Adrenal gland (tissue), 12 donors: ENCODE data around the gene MVB12B. TPM values are rescaled to one million over a fixed set of nuclear protein-coding genes. Genes with fewer than 3 reads are reported as not detected.

Source experiments
- DNase-seq, 7 donors: peaks; one replicate each; pipeline ENCODE4 v3.0.0-alpha.2; 2019 to 2020
- H3K27ac ChIP-seq, 5 donors: fragments of 200-600 bp; sonication (generic) in 4 of 5; 1 replicate in 3 of 5; 2 replicates in 2 of 5; pipeline versions ENCODE4 v1.5.1 to v1.8.0; 2016 to 2020; ENCODE audit warnings: mild to moderate bottlenecking in 1 of 5
- H3K27me3 ChIP-seq: fragments of 200-600 bp; 2 replicates; pipeline ENCODE4 v1.8.0; 2021
- H3K36me3 ChIP-seq, 2 donors: fragments of 200-600 bp; replicated peaks in 1 of 2; 1 replicate in 1 of 2; 2 replicates in 1 of 2; pipeline versions ENCODE4 v1.5.1 to v1.8.0; 2018 to 2022
- H3K4me1 ChIP-seq, 2 donors: fragments of 200-600 bp; replicated peaks in 1 of 2; 1 replicate in 1 of 2; 2 replicates in 1 of 2; pipeline versions ENCODE4 v1.5.1 to v1.8.0; 2018 to 2021
- H3K4me3 ChIP-seq, 4 donors: fragments of 200-600 bp; sonication (generic) in 3 of 4; one replicate each; pipeline ENCODE4 v1.5.1; 2016 to 2018
- H3K9me3 ChIP-seq, 3 donors: fragments of 200-600 bp; sonication (generic) in 1 of 3; replicated peaks in 1 of 3; 1 replicate in 2 of 3; 2 replicates in 1 of 3; pipeline versions ENCODE4 v1.5.1 to v1.8.0; 2016 to 2021
- CTCF ChIP-seq, 6 experiments: fragments of 450-650 bp in 4 of 6; fragments of 200-600 bp in 2 of 6; sonication (generic) in 1 of 6; IDR thresholded peaks; 1 replicate in 5 of 6; 2 replicates in 1 of 6; pipeline versions ENCODE4 v1.5.1 to v1.8.0; 2016 to 2021; ENCODE audit warnings: antibody characterized with exemption in 6 of 6, mild to moderate bottlenecking in 2 of 6, moderate library complexity in 1 of 6
- POLR2A ChIP-seq, 2 donors: fragments of 450-650 bp; IDR thresholded peaks; one replicate each; pipeline ENCODE4 v1.6.1; 2017; ENCODE audit warnings: antibody characterized with exemption in 2 of 2, mild to moderate bottlenecking in 2 of 2, moderate library complexity in 1 of 2
- WGBS, 4 donors: extraction: QIAGEN DNeasy Blood & Tissue Kit in 2 of 4; methylation state at CpG; one replicate each; pipeline versions ENCODE4 v1.1.5 to v1.1.7; 2013 to 2017; 5-methylcytosine and 5-hydroxymethylcytosine counted together
- intact Hi-C, 2 donors: fragments of 100-400 bp; cut with DNase I; formaldehyde crosslinking; loops; one replicate each; pipeline versions ENCODE4 v1.14.1 to v1.15.0; 2022 to 2023
- polyA plus RNA-seq, 3 donors: library from polyadenylated mRNA; stranded (reverse); fragments of 200-250 nt in 2 of 3; fragments of 350-450 nt in 1 of 3; fragmentation: Illumina TruSeq in 1 of 3; extraction: RNeasy Lipid Tissue Mini Kit (QIAGEN cat#74804) in 1 of 3; gene quantifications; one replicate each; pipeline ENCODE4 v1.2.3, GENCODE V29; 2013 to 2014
- total RNA-seq, 9 donors: library from RNA; depleted of rRNA in 4 of 9; stranded (reverse); fragments of >200 nt in 4 of 9; fragments of 120-200 nt in 1 of 9; fragmentation: NEBNext Ultra II Directional in 1 of 9; extraction: Animal tissue kit (Norgen Biotek cat#: 25700) in 1 of 9; gene quantifications; one replicate each; pipeline versions ENCODE4 v1.1.0 to v1.2.4, GENCODE V29; 2013 to 2023
- donor health status: healthy with polysubstance abuse.
- donor health status: Bipolar disorder and iron deficiency.
- donor health status: DM: yes; HTN: yes; CAD: no.
- donor health status: DM: no; HTN: no; CAD: no.
- donor health status: DM: no; HTN: no; CAD: no.
- donor health status: DM: yes; HTN: yes; CAD: no.

Gene MVB12B
- total and polyA plus RNA-seq, 12 donors: 3.7 to 20.5 (median 12.8) TPM

- WGBS, 4 donors: 72 to 86% (median 79%) methylated on average over 9 of the region's 9 CpGs
Observed at GRCh38 chr9:126392662-126393371, 66.2 kb downstream of the MVB12B start.

DNA sequence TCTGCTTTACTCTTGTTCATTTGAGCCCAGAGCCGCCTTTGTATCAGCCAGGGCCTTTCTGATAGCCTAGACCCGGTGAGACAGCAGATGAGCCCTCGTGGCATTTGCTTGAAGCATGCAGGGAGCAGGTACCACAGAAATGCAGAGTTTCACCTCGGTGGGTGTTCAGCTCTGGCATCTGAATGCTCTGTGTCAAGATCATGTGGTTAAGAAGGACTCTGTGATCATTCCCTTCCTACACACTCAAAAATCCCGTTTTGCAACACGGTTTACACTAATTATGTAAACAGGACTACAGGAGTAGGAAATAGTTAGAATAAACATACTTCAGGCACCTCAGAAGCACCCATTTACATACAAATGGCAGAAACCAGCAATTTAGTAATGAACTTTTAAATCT is 67.2 kb downstream of the MVB12B start:
- no peak for DNase-seq
- Histone ChIP-seq H3K36me3 (peaks cover 0 to 6% of the 10 kb centered on the region in 2 donors), H3K4me1 (peaks cover 0 to 10% of the 10 kb centered on the region in 2 donors), H3K27me3 (no peaks in the 10 kb centered on the region), H3K9me3 (no peaks in the 10 kb centered on the region), H3K27ac (no peak overlapping the region), H3K4me3 (no peak overlapping the region)
- TF ChIP-seq POLR2A (IDR thresholded peaks at IDR 0.05): no peak
- no peak for TF ChIP-seq CTCF (IDR thresholded peaks at IDR 0.05)
- intact Hi-C loops: no loop called here
- WGBS, 4 donors: 90 to 99% (median 92%) methylated on average over 5 to 6 of the region's 6 CpGs

More at GRCh38 chr9:126392662-126393371, 66.2 kb downstream of the MVB12B start:
- H3K36me3 ChIP-seq: peaks cover 0 to 6% of the 10 kb centered on the region in 2 donors
- TF ChIP-seq CTCF (IDR thresholded peaks at IDR 0.05) (no peak), POLR2A (IDR thresholded peaks at IDR 0.05) (no peak)
- H3K27me3 ChIP-seq: no peaks in the 10 kb centered on the region
- H3K4me1 ChIP-seq: peaks cover 0 to 7% of the 10 kb centered on the region in 2 donors
- H3K4me3 ChIP-seq: no peak overlapping the region
- DNase-seq: peak in 1 of 7 donors; percentile 29
- H3K9me3 ChIP-seq: no peaks in the 10 kb centered on the region
- peak overlapping the region in 1 of 5 donors; percentile 45 for H3K27ac ChIP-seq
- intact Hi-C loops: no loop called here

DNA sequence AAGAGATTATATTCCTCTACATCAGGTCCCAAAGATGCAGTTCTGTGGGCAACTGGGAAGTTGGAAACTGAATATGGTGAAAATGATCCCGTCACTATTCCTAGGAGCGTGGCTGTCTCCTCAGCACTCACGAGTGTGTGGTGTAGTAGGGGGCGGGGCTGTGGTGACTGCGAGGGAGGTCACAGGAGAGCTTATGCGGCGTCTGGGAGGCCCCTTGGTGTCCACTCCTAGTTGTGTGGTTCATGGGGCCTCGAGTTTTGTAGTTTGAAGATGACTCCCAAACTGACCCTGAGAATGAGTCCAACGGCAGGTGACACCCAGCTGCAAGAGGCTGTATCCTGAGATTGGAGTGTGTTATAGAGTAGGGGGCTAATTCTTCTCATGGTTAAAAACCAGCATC is 68.2 kb downstream of the MVB12B start:
- no peak for DNase-seq
- Histone ChIP-seq H3K4me1 (peaks cover 0 to 12% of the 10 kb centered on the region in 2 donors), H3K36me3 (peaks cover 0 to 6% of the 10 kb centered on the region in 2 donors), H3K4me3 (no peak overlapping the region), H3K9me3 (no peaks in the 10 kb centered on the region), H3K27me3 (no peaks in the 10 kb centered on the region), H3K27ac (no peak overlapping the region)
- TF ChIP-seq POLR2A (IDR thresholded peaks at IDR 0.05) (no peak), CTCF (IDR thresholded peaks at IDR 0.05) (no peak)
- intact Hi-C loops: loop anchor here in 1 of 2 donors (5.0 kb wide), 1 partner anchor 93 kb away; no protein-coding TSS in a partner anchor
- 89 to 95% (median 91%) methylated on average over 9 of the region's 9 CpGs for WGBS, 4 donors

DNA sequence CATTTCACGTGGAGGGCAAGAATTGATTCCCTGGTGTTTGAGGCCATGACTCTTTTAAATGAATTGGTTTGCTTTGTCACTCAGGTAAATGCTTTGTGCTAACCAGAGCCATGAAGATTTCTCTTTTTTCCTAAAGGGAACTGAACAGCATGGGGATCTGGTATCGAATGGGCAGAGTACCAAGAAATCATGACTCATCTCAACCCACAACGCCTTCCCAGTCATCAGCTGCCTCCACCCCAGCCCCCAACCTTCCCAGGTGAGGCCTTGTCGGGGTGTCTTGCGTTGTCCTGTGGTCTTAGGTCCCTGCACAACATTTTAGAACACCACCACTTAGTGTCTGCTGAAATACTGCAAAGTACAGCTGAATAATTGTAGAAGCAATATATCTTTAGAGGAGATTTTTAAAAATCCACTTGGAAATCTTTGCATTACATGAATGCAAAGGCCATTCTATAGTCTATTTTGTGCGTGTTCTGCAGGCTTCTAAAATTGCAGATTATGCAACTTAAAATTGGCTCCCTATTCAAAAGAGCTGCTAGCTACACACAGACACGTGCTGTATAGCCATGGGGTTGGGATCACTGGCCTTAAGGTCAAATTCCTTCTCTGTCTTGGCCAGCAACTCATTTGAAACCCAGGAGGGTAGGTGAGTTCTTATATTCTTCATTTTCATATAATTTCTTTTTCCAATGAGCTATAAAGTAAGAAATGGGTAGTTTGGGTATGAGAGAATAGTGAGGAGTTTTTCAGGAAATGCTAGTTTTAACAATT is 69.0 kb downstream of the MVB12B start:
- H3K9me3 ChIP-seq: no peaks in the 10 kb centered on the region
- H3K36me3 ChIP-seq: peaks cover 0 to 6% of the 10 kb centered on the region in 2 donors
- intact Hi-C loops: loop anchor here in 1 of 2 donors (5.0 kb wide), 1 partner anchor 93 kb away; no protein-coding TSS in a partner anchor
- H3K27me3 ChIP-seq: no peaks in the 10 kb centered on the region
- TF ChIP-seq CTCF (IDR thresholded peaks at IDR 0.05) (no peak), POLR2A (IDR thresholded peaks at IDR 0.05) (no peak)
- DNase-seq: peak in 5 of 7 donors; percentile 38 to 71 (median 60)
- H3K4me1 ChIP-seq: peaks cover 0 to 12% of the 10 kb centered on the region in 2 donors
- H3K4me3 ChIP-seq: no peak overlapping the region
- WGBS, 4 donors: 37 to 56% (median 43%) methylated on average over 7 of the region's 7 CpGs
- H3K27ac ChIP-seq: no peak overlapping the region
